Sigmoid colon (tissue), 7 donors: Measurements from ENCODE around the gene ZNF512B. TPM values are rescaled to one million over a fixed set of nuclear protein-coding genes. Genes with fewer than 3 reads are reported as not detected.

Source experiments
- DNase-seq: peaks from one replicate; pipeline ENCODE4 v3.0.0-alpha.2; 2019
- H3K27ac ChIP-seq, 4 donors: fragments of 200-600 bp; sonication (generic); one replicate each; pipeline ENCODE4 v1.5.1; 2016 to 2019; ENCODE audit warnings: mild to moderate bottlenecking in 1 of 4
- H3K27me3 ChIP-seq, 3 donors: fragments of 200-600 bp; sonication (generic); one replicate each; pipeline ENCODE4 v1.5.1; 2019; ENCODE audit warnings: mild to moderate bottlenecking in 1 of 3
- H3K36me3 ChIP-seq, 4 donors: fragments of 200-600 bp; sonication (generic); one replicate each; pipeline ENCODE4 v1.5.1; 2016 to 2019
- H3K4me1 ChIP-seq, 4 donors: fragments of 200-600 bp; sonication (generic); one replicate each; pipeline ENCODE4 v1.5.1; 2017 to 2019
- H3K4me3 ChIP-seq, 4 donors: fragments of 200-600 bp; sonication (generic); one replicate each; pipeline ENCODE4 v1.5.1; 2017 to 2019; ENCODE audit warnings: mild to moderate bottlenecking in 2 of 4, moderate library complexity in 1 of 4
- H3K9me3 ChIP-seq, 4 donors: fragments of 200-600 bp in 3 of 4; sonication (generic) in 3 of 4; one replicate each; pipeline versions ENCODE4 v1.5.1 to v1.6.1; 2013 to 2019
- CTCF ChIP-seq, 4 experiments: fragments of 450-650 bp in 3 of 4; fragments of 200-600 bp in 1 of 4; IDR thresholded peaks; one replicate each; pipeline ENCODE4 v1.5.1; 2016 to 2019; ENCODE audit warnings: antibody characterized with exemption in 4 of 4, mild to moderate bottlenecking in 3 of 4, moderate library complexity in 2 of 4
- EP300 ChIP-seq, 4 donors: sonication (generic); formaldehyde crosslinking; IDR thresholded peaks; one replicate each; pipeline ENCODE4 v1.6.1; 2017; ENCODE audit warnings: antibody characterized with exemption in 4 of 4
- POLR2A ChIP-seq, 2 donors: fragments of 450-650 bp; IDR thresholded peaks; one replicate each; pipeline ENCODE4 v1.6.1; 2016; ENCODE audit warnings: antibody characterized with exemption in 2 of 2, mild to moderate bottlenecking in 2 of 2, moderate library complexity in 2 of 2
- POLR2AphosphoS5 ChIP-seq, 4 donors: sonication (generic); formaldehyde crosslinking; IDR thresholded peaks; one replicate each; pipeline ENCODE4 v1.6.1; 2017; ENCODE audit warnings: antibody characterized with exemption in 4 of 4
- WGBS, 2 donors: extraction: QIAGEN DNeasy Blood & Tissue Kit; methylation state at CpG; one replicate each; pipeline ENCODE4 v1.1.7; 2013; 5-methylcytosine and 5-hydroxymethylcytosine counted together
- intact Hi-C: fragments of 100-400 bp; cut with DNase I; formaldehyde crosslinking; loops from one replicate; pipeline ENCODE4 v1.15.1; 2023
- polyA plus RNA-seq, 3 donors: library from polyadenylated mRNA; stranded (reverse); fragments of 200-250 nt; gene quantifications; one replicate each; pipeline ENCODE4 v1.2.3, GENCODE V29; 2013
- total RNA-seq, 4 donors: library from RNA; depleted of rRNA; stranded (reverse); fragments of >200 nt; gene quantifications; one replicate each; pipeline ENCODE4 v1.1.0, GENCODE V29; 2016
- donor health status: healthy with polysubstance abuse.
- donor health status: Bipolar disorder and iron deficiency.
- donor health status: healthy.

Gene ZNF512B
- total and polyA plus RNA-seq, 7 donors, result 0.23 to 10.8 (median 5.5) TPM

GRCh38 chr20:64009811-64010387 lies 40.2 kb upstream of the ZNF512B start:
- TF ChIP-seq POLR2AphosphoS5 (IDR thresholded peaks at IDR 0.05) (no peak), CTCF (IDR thresholded peaks at IDR 0.05) (no peak), POLR2A (IDR thresholded peaks at IDR 0.05) (no peak), EP300 (IDR thresholded peaks at IDR 0.05) (no peak)

DNA sequence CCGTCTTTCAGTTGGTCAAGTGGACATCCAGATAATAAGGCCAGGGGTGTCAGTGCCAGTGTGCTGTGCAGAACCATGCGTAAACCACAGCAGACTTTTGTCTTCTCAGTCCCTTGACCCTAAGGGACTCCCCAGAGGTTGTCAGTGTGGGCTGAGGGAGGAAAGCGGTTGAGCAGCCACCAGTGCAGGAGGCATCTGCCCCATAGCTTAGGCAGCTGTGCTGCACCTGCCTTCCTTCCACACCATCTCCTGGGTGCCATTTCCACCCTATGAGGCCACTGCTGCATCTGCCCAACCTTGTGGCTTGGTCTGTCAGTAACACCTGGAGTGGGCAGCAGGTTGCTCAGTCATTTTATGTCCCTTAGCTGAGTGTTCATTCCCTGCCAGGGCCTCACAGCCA lies 37.2 kb upstream of the ZNF512B start:
- H3K4me3 ChIP-seq, result no peak overlapping the region
- no peak overlapping the region for H3K27ac ChIP-seq
- no peaks in the 10 kb centered on the region for H3K4me1 ChIP-seq
- WGBS, 2 donors, result 85 to 95% methylated on average over 3 of the region's 3 CpGs
- intact Hi-C loops, result no loop called here
- H3K27me3 ChIP-seq, result no peaks in the 10 kb centered on the region
- DNase-seq, result no peak
- peaks cover 15 to 94% (median 53%) of the 10 kb centered on the region in 4 donors for H3K36me3 ChIP-seq
- TF ChIP-seq POLR2A (IDR thresholded peaks at IDR 0.05) (no peak), CTCF (IDR thresholded peaks at IDR 0.05) (no peak), EP300 (IDR thresholded peaks at IDR 0.05) (no peak), POLR2AphosphoS5 (IDR thresholded peaks at IDR 0.05) (no peak)
- H3K9me3 ChIP-seq, result no peaks in the 10 kb centered on the region

More at GRCh38 chr20:64009811-64010387, 40.2 kb upstream of the ZNF512B start:
- H3K27me3 ChIP-seq, result no peaks in the 10 kb centered on the region
- H3K9me3 ChIP-seq, result no peaks in the 10 kb centered on the region
- peaks cover 15 to 86% (median 54%) of the 10 kb centered on the region in 4 donors for H3K36me3 ChIP-seq
- no peak overlapping the region for H3K27ac ChIP-seq
- H3K4me3 ChIP-seq, result no peak overlapping the region
- H3K4me1 ChIP-seq, result no peaks in the 10 kb centered on the region
- WGBS, 2 donors, result 80 to 94% methylated on average over 13 of the region's 13 CpGs
- DNase-seq, result no peak
- intact Hi-C loops, result no loop called here

DNA sequence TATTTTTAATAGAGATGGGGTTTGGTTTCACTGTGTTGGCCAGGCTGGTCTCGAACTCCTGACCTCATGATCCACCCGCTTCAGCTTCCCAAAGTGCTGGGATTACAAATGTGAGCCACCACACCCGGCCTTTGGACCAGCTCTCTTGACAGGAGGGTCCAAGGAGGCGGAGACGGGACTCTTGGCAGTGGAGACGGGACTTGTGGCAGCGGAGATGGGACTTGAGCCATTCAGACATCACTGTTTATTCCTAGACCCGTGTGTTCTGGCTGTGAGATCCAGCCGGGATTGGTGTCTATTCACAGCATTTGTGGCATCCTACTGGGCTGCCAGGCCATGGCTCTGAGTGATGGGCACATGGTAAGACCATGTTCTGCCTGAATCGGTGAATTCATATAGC lies 36.8 kb upstream of the ZNF512B start:
- Histone ChIP-seq H3K27me3 (no peaks in the 10 kb centered on the region), H3K36me3 (peaks cover 14 to 96% (median 55%) of the 10 kb centered on the region in 4 donors), H3K4me3 (no peak overlapping the region), H3K4me1 (no peaks in the 10 kb centered on the region), H3K9me3 (no peaks in the 10 kb centered on the region), H3K27ac (no peak overlapping the region)
- intact Hi-C loops, result no loop called here
- TF ChIP-seq EP300 (IDR thresholded peaks at IDR 0.05) (no peak), CTCF (IDR thresholded peaks at IDR 0.05) (no peak), POLR2AphosphoS5 (IDR thresholded peaks at IDR 0.05) (no peak), POLR2A (IDR thresholded peaks at IDR 0.05) (no peak)
- WGBS, 2 donors, result 90 to 91% methylated on average over 10 of the region's 10 CpGs
- DNase-seq, result no peak

- peaks cover 4 to 96% (median 55%) of the 10 kb centered on the region in 4 donors for H3K36me3 ChIP-seq
Observed at GRCh38 chr20:64005394-64005793, 35.7 kb upstream of the ZNF512B start.

More at GRCh38 chr20:64005394-64005793, 35.7 kb upstream of the ZNF512B start:
- no peaks in the 10 kb centered on the region for H3K27me3 ChIP-seq
- H3K4me3 ChIP-seq, result no peak overlapping the region
- TF ChIP-seq POLR2A (IDR thresholded peaks at IDR 0.05) (no peak), CTCF (IDR thresholded peaks at IDR 0.05) (no peak), POLR2AphosphoS5 (IDR thresholded peaks at IDR 0.05) (no peak), EP300 (IDR thresholded peaks at IDR 0.05) (no peak)
- H3K4me1 ChIP-seq, result no peaks in the 10 kb centered on the region
- intact Hi-C loops, result no loop called here
- WGBS, 2 donors, result 84 to 91% methylated on average over 6 of the region's 6 CpGs
- no peak for DNase-seq
- no peak overlapping the region for H3K27ac ChIP-seq
- H3K9me3 ChIP-seq, result no peaks in the 10 kb centered on the region
